Fibroblast of villous mesenchyme (primary cell): ENCODE results near the gene INTS6L. TPM values are rescaled to one million over a fixed set of nuclear protein-coding genes. Genes with fewer than 3 reads are reported as not detected.

Experiments
- DNase-seq: peaks from one replicate; pipeline ENCODE4 v3.0.0-alpha.2; 2010; ENCODE audit warnings: low read depth
- H3K4me3 ChIP-seq: 2 replicates; pipeline ENCODE4 v1.5.1; 2011; ENCODE audit warnings: low read depth, mild to moderate bottlenecking, low read length
- total RNA-seq: library from RNA; depleted of rRNA; stranded (reverse); fragments of >200 nt; gene quantifications from 2 replicates; pipeline ENCODE4 v1.2.3, GENCODE V29; 2012
- TF ChIP-seq, protein P1 (sequence below): IDR thresholded peaks from 2 replicates; pipeline ENCODE4 v1.5.1; 2012; ENCODE audit warnings: low read depth, mild to moderate bottlenecking, low read length; ENCODE audit not compliant: insufficient read depth

INTS6L gene
- total RNA-seq, 1 donor, result 8.2 TPM

DNA sequence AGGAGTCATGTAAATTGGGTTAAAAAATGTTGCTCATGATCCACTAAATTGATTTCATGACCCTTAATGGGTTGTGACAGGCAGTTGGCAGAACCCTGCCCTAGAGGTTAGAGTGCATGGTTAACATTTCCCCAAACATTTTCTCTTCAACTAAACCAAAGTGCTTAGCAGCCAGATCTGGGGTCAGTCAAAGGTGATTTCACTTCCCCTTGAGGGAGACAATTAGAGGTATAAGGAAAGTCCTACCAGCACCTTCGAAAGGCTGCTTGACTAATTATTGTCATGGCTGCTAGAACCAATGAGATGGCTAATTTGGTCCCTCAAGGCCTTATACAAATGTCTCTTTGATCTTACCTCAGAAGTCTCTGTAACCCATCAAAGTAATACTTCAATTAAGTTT is 30.9 kb upstream of the INTS6L start:
- no peak overlapping the region for H3K4me3 ChIP-seq
- TF ChIP-seq, protein P1, sequence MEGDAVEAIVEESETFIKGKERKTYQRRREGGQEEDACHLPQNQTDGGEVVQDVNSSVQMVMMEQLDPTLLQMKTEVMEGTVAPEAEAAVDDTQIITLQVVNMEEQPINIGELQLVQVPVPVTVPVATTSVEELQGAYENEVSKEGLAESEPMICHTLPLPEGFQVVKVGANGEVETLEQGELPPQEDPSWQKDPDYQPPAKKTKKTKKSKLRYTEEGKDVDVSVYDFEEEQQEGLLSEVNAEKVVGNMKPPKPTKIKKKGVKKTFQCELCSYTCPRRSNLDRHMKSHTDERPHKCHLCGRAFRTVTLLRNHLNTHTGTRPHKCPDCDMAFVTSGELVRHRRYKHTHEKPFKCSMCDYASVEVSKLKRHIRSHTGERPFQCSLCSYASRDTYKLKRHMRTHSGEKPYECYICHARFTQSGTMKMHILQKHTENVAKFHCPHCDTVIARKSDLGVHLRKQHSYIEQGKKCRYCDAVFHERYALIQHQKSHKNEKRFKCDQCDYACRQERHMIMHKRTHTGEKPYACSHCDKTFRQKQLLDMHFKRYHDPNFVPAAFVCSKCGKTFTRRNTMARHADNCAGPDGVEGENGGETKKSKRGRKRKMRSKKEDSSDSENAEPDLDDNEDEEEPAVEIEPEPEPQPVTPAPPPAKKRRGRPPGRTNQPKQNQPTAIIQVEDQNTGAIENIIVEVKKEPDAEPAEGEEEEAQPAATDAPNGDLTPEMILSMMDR, result no peak
- no peak for DNase-seq

GRCh38 chrX:135490979-135491514 is 29.4 kb upstream of the INTS6L start:
- TF ChIP-seq, protein P1, result no peak
- H3K4me3 ChIP-seq, result no peak overlapping the region
- DNase-seq, result no peak

DNA sequence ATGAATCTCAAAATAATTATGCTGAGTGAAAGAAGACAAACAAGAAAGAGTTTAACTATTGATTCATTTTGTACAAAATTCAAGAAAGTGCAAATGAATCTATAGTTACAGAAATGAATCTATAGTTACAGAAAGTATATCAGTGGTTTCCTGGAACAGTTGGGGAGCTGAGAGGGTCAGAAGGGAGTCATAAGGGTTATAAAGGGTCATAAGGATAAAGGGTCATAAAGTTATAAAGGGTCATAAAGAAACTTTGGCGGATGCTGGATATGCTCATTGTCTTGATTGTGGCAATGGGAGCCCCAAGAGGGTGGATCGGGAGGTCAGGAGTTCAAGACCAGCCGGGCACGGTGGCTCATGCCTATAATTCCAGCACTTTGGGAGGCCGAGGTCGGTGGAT is 26.0 kb upstream of the INTS6L start:
- DNase-seq, result no peak
- H3K4me3 ChIP-seq, result no peak overlapping the region
- TF ChIP-seq, protein P1, result no peak

- DNase-seq, result no peak
- H3K4me3 ChIP-seq, result no peak overlapping the region
- TF ChIP-seq, protein P1, result no peak
Observed at GRCh38 chrX:135497736-135498135, 22.7 kb upstream of the INTS6L start.

GRCh38 chrX:135498236-135498635 is 22.2 kb upstream of the INTS6L start:
- DNase-seq, result no peak
- H3K4me3 ChIP-seq, result no peak overlapping the region
- TF ChIP-seq, protein P1, result no peak

DNA sequence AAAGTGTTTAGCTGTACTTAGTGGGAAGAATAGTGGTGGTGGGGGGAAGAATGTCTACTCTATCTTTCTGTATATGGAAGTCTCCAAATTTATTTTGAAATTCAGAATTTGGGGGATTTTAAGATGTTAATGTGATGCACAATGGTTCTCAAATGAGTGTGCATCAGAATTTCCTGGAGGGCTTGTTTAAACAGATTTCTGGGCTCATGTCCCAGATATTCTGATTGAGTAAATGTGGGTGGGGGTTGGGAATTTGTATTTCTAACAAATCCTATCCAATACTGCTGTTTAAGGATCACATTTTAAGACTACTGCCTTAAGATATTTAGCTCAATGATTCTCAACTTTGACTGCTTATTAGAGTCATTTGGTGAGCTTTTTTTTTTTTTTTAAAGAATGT is 15.1 kb upstream of the INTS6L start:
- no peak for DNase-seq
- no peak overlapping the region for H3K4me3 ChIP-seq

More for the DNA sequence above, 15.1 kb upstream of the INTS6L start:
- TF ChIP-seq, protein P1, result no peak
